IMR-90 (cell line): ENCODE results near the gene KLRF1. TPM values are rescaled to one million over a fixed set of nuclear protein-coding genes. Genes with fewer than 3 reads are reported as not detected.

Source experiments
- ATAC-seq: fragments of 200-7000 bp; cut with Tn5 transposase; 2 replicates; pipeline ENCODE4 v1.9.1; 2020; ENCODE audit warnings: low read depth, mild to moderate bottlenecking, moderate library complexity
- BruUV-seq: library from RNA; stranded (reverse); fragments of 400-500 nt; replicated peaks from 2 replicates; lab custom pipeline; 2021; lab: Mats Ljungman, UMichigan
- CTCF ChIA-PET: fragments of 300-600 bp; formaldehyde crosslinking; extraction: SDS; loops from one replicate; lab custom pipeline; 2021; ENCODE audit warnings: antibody characterized with exemption; lab: Yijun Ruan, JAX
- POLR2A ChIA-PET: fragments of 300-600 bp; sonication (Branson Sonifier 250); formaldehyde crosslinking; loops from one replicate; lab custom pipeline; 2022; ENCODE audit warnings: antibody characterized with exemption; ENCODE audit not compliant: unreplicated experiment; lab: Charles Lee
- DNase-seq: peaks from one replicate; pipeline ENCODE4 v3.0.0; 2013
- H2AFZ ChIP-seq: replicated peaks from 2 replicates; pipeline ENCODE3; 2013; ENCODE audit warnings: low read length, mild to moderate bottlenecking; ENCODE audit not compliant: poor library complexity
- H2AK5ac ChIP-seq: 2 replicates; pipeline ENCODE4 v1.6.1; 2013; ENCODE audit warnings: low read depth, low read length, inconsistent platforms
- H2AK9ac ChIP-seq: replicated peaks from 2 replicates; pipeline ENCODE3; 2013; ENCODE audit warnings: mild to moderate bottlenecking, low read depth, low read length, moderate library complexity; ENCODE audit not compliant: poor library complexity
- H2BK120ac ChIP-seq: 2 replicates; pipeline ENCODE4 v1.6.1; 2013; ENCODE audit warnings: low read depth, low read length, inconsistent platforms
- H2BK15ac ChIP-seq: 3 replicates; pipeline ENCODE4 v1.6.1; 2013; ENCODE audit warnings: low read depth, low read length, inconsistent platforms
- H2BK20ac ChIP-seq: 2 replicates; pipeline ENCODE4 v1.6.1; 2013; ENCODE audit warnings: low read depth, mild to moderate bottlenecking, inconsistent platforms, low read length, moderate library complexity
- H2BK5ac ChIP-seq: 2 replicates; pipeline ENCODE4 v1.6.1; 2013; ENCODE audit warnings: mild to moderate bottlenecking, low read depth, low read length, inconsistent platforms; ENCODE audit not compliant: poor library complexity, severe bottlenecking
- H3K14ac ChIP-seq: replicated peaks from 2 replicates; pipeline ENCODE4 v1.6.1; 2013; ENCODE audit warnings: low read depth, low read length, inconsistent platforms
- H3K18ac ChIP-seq: 2 replicates; pipeline ENCODE4 v1.6.1; 2013; ENCODE audit warnings: low read depth, low read length, control low read depth
- H3K23ac ChIP-seq: 2 replicates; pipeline ENCODE4 v1.6.1; 2013; ENCODE audit warnings: low read depth, low read length, inconsistent platforms
- H3K27ac ChIP-seq: 2 replicates; pipeline ENCODE4 v1.5.1; 2013; ENCODE audit warnings: mild to moderate bottlenecking, control low read depth, low read length; ENCODE audit not compliant: insufficient read depth
- H3K27me3 ChIP-seq: 2 replicates; pipeline ENCODE4 v1.6.1; 2013; ENCODE audit warnings: low read length; ENCODE audit not compliant: control insufficient read depth, insufficient read depth
- H3K36me3 ChIP-seq: 2 replicates; pipeline ENCODE4 v1.6.1; 2013; ENCODE audit warnings: low read length, mixed read lengths; ENCODE audit not compliant: control insufficient read depth, insufficient read depth
- H3K4ac ChIP-seq: 2 replicates; pipeline ENCODE4 v1.6.1; 2013; ENCODE audit warnings: low read depth, low read length, inconsistent platforms
- H3K4me1 ChIP-seq: 2 replicates; pipeline ENCODE4 v1.6.1; 2013; ENCODE audit warnings: low read length, mixed read lengths; ENCODE audit not compliant: control insufficient read depth, insufficient read depth
- H3K4me2 ChIP-seq: 2 replicates; pipeline ENCODE4 v1.6.1; 2013; ENCODE audit warnings: low read depth, mild to moderate bottlenecking, control low read depth, low read length, moderate library complexity
- H3K4me3 ChIP-seq: 2 replicates; pipeline ENCODE4 v1.5.1; 2013; ENCODE audit warnings: low read depth, mild to moderate bottlenecking, control low read depth, low read length, moderate library complexity; ENCODE audit not compliant: insufficient read depth
- H3K56ac ChIP-seq: 2 replicates; pipeline ENCODE4 v1.6.1; 2013; ENCODE audit warnings: low read length, inconsistent platforms; ENCODE audit not compliant: insufficient read depth; ENCODE audit errors: extremely low read depth
- H3K79me1 ChIP-seq, 2 experiments: 2 replicates each; pipeline ENCODE4 v1.6.1; 2013; ENCODE audit warnings: low read length in 2 of 2, inconsistent platforms in 1 of 2, low read depth in 1 of 2
- H3K9ac ChIP-seq: 2 replicates; pipeline ENCODE4 v1.6.1; 2013; ENCODE audit warnings: low read depth, low read length, control low read depth
- H3K9me1 ChIP-seq: 2 replicates; pipeline ENCODE4 v1.6.1; 2013; ENCODE audit warnings: low read length, inconsistent platforms; ENCODE audit not compliant: insufficient read depth
- H3K9me3 ChIP-seq: 2 replicates; pipeline ENCODE4 v1.6.1; 2013; ENCODE audit warnings: low read length; ENCODE audit not compliant: control insufficient read depth, insufficient read depth
- H4K20me1 ChIP-seq: 2 replicates; pipeline ENCODE4 v1.6.1; 2013; ENCODE audit warnings: low read length, inconsistent platforms; ENCODE audit not compliant: insufficient read depth
- H4K5ac ChIP-seq: 2 replicates; pipeline ENCODE4 v1.6.1; 2013; ENCODE audit warnings: mild to moderate bottlenecking, low read depth, low read length, control low read depth
- H4K8ac ChIP-seq, 2 experiments: 2 replicates each; pipeline ENCODE4 v1.6.1; 2013; ENCODE audit warnings: low read depth in 2 of 2, low read length in 2 of 2, control low read depth in 1 of 2, inconsistent platforms in 1 of 2
- H4K91ac ChIP-seq: 2 replicates; pipeline ENCODE4 v1.6.1; 2013; ENCODE audit warnings: low read depth, low read length, inconsistent platforms; ENCODE audit not compliant: insufficient read depth
- BHLHE40 ChIP-seq: fragments of 150-350 bp; IDR thresholded peaks from 2 replicates; pipeline ENCODE4 v1.6.1; 2016; ENCODE audit warnings: mild to moderate bottlenecking, low read depth, low read length
- CEBPB ChIP-seq: IDR thresholded peaks from 2 replicates; pipeline ENCODE4 v1.6.1; 2012; ENCODE audit warnings: low read depth, low read length, improper control_type of control experiment
- CHD1 ChIP-seq: IDR thresholded peaks from 2 replicates; pipeline ENCODE4 v1.6.1; 2012; ENCODE audit warnings: low read depth, low read length, improper control_type of control experiment
- ELK1 ChIP-seq: fragments of 150-350 bp; IDR thresholded peaks from 2 replicates; pipeline ENCODE4 v1.6.1; 2016; ENCODE audit warnings: low read depth, mild to moderate bottlenecking, low read length, moderate library complexity, borderline replicate concordance
- FOS ChIP-seq: fragments of 150-350 bp; IDR thresholded peaks from 2 replicates; pipeline ENCODE4 v1.6.1; 2016; ENCODE audit warnings: low read depth, low read length
- MAZ ChIP-seq: IDR thresholded peaks from 2 replicates; pipeline ENCODE4 v1.6.1; 2012; ENCODE audit warnings: low read depth, mild to moderate bottlenecking, low read length, improper control_type of control experiment, moderate library complexity, borderline replicate concordance
- MXI1 ChIP-seq: IDR thresholded peaks from 2 replicates; pipeline ENCODE4 v1.6.1; 2012; ENCODE audit warnings: low read depth, mild to moderate bottlenecking, low read length, moderate library complexity, borderline replicate concordance
- NFE2L2 ChIP-seq: fragments of 150-350 bp; IDR thresholded peaks from 2 replicates; pipeline ENCODE4 v1.6.1; 2016; ENCODE audit warnings: low read depth, mild to moderate bottlenecking, low read length
- RAD21 ChIP-seq: IDR thresholded peaks from 2 replicates; pipeline ENCODE4 v1.6.1; 2012; ENCODE audit warnings: low read length, improper control_type of control experiment
- RFX5 ChIP-seq: IDR thresholded peaks from 2 replicates; pipeline ENCODE4 v1.8.0; 2012; ENCODE audit warnings: low read depth, mild to moderate bottlenecking, low read length, moderate library complexity
- SMC3 ChIP-seq: fragments of 150-350 bp; IDR thresholded peaks from 2 replicates; pipeline ENCODE4 v1.6.1; 2016; ENCODE audit warnings: low read depth, mild to moderate bottlenecking, antibody characterized with exemption, low read length, moderate library complexity
- WGBS, 2 experiments: methylation state at CpG; one replicate each; pipeline versions ENCODE4 v1.1.5 to v1.1.7; 2013; ENCODE audit warnings: missing lambda C conversion rate in 2 of 2; ENCODE audit not compliant: insufficient read length in 1 of 2; ENCODE audit errors: extremely low coverage in 2 of 2; 5-methylcytosine and 5-hydroxymethylcytosine counted together
- dilution Hi-C: fragments of 300-500 bp; cut with HindIII; formaldehyde crosslinking; loops from one replicate; pipeline ENCODE4 v1.14.3; 2018; ENCODE audit warnings: low sequenced_read_pairs; ENCODE audit not compliant: unreplicated experiment
- in situ Hi-C: fragments of 300-500 bp; cut with MboI; formaldehyde crosslinking; loops from 3 replicates; pipeline ENCODE4 v1.14.3; 2019; ENCODE audit warnings: low sequenced_read_pairs, inconsistent platforms, mixed read lengths
- intact Hi-C: fragments of 100-400 bp; cut with micrococcal nuclease; formaldehyde crosslinking; loops from 2 replicates; pipeline ENCODE4 v1.10.0; 2022
- polyA plus RNA-seq, 3 experiments: library from polyadenylated mRNA; depleted of rRNA; stranded (reverse); fragments of >200 nt; gene quantifications; 2 replicates each; pipeline ENCODE4 v1.2.3, GENCODE V29; 2012; ENCODE audit warnings: low replicate concordance in 1 of 3
- total RNA-seq: library from RNA; depleted of rRNA; stranded (reverse); fragments of >200 nt; gene quantifications from 2 replicates; pipeline ENCODE4 v1.2.3, GENCODE V29; 2012

KLRF1 gene
- total and polyA plus RNA-seq, 2 of the 4 experiments (the other 2 are of a cell fraction) = not detected

GRCh38 chr12:9806714-9807113 lies 20.6 kb upstream of the KLRF1 start:
- CTCF ChIA-PET = no interaction called here
- no peak for ATAC-seq

More at GRCh38 chr12:9806714-9807113, 20.6 kb upstream of the KLRF1 start:
- no peak for DNase-seq
- POLR2A ChIA-PET = no interaction called here
- Histone ChIP-seq H3K56ac (no peak overlapping the region), H3K9me3 (no peaks in the 10 kb centered on the region), H3K4me1 (no peaks in the 10 kb centered on the region), H4K5ac (no peak overlapping the region), H3K18ac (no peak overlapping the region), H3K9me1 (no peaks in the 10 kb centered on the region), H3K27me3 (peaks cover 5% of the 10 kb centered on the region), H2AK9ac (no peak overlapping the region), H2BK120ac (no peak overlapping the region), H4K20me1 (no peaks in the 10 kb centered on the region), H3K4me3 (no peak overlapping the region), H2BK5ac (no peak overlapping the region), H4K8ac (no peak overlapping the region), H3K36me3 (no peaks in the 10 kb centered on the region), H4K91ac (no peak overlapping the region), H2AK5ac (no peak overlapping the region), H2AFZ (peak overlapping the region; percentile 43), H2BK20ac (no peak overlapping the region), H3K23ac (no peak overlapping the region), H2BK15ac (no peak overlapping the region), H3K14ac (no peak overlapping the region), H3K79me1 (no peaks in the 10 kb centered on the region), H3K27ac (no peak overlapping the region), H3K4ac (no peak overlapping the region), H3K9ac (no peak overlapping the region), H3K4me2 (no peak overlapping the region)
- dilution Hi-C loops = no loop called here
- intact Hi-C loops = no loop called here
- TF ChIP-seq CEBPB = no peak
- no peak for TF ChIP-seq BHLHE40
- TF ChIP-seq FOS = no peak
- TF ChIP-seq MXI1 = no peak
- no peak for TF ChIP-seq RAD21
- no peak for TF ChIP-seq ELK1
- TF ChIP-seq MAZ = no peak
- no peak for TF ChIP-seq RFX5
- TF ChIP-seq NFE2L2 = no peak
- TF ChIP-seq CHD1 = no peak
- no peak for TF ChIP-seq SMC3
- in situ Hi-C loops = no loop called here
- 70% methylated on average over 2 of the region's 4 CpGs; no CpG with 5 or more reads in 1 of the 2 experiments for WGBS, 2 experiments
- BruUV-seq = no TSS peak
